ENCODE measurements around the gene ASIC3. TPM values are rescaled to one million over a fixed set of nuclear protein-coding genes. Genes with fewer than 3 reads are reported as not detected.
"Not testable (repeated sequence)": the region's sequence is repeated elsewhere in the genome, so short reads cannot be mapped to it uniquely, and the experiment has no call there.

The ASIC3 gene
- total and polyA plus RNA-seq, 2 of the 4 experiments (the other 2 are of a cell fraction) = 0.74 TPM; not detected in 1

DNA sequence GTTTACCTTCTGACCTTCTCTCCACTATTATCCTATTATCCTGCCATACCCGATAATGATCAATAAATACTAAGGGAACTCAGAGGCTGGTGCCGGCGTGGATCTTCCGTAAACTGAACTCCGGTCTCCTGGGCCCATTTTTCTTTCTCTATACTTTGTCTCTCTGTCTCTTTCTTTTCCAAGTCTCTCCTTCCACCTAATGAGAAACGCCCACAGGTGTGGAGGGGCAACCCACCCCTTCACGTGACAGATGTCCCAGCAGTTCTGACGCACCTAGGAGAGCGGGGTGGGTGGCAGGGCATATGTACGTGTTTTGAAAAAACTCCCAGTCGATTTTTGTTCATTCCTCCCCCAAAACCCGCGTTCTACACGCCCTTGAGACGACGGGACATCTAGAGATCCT, 20.6 kb upstream of the ASIC3 start:
- WGBS, 2 experiments (ENCODE audit: extremely low coverage in 2 of 2, insufficient read length in 1 of 2) = 34% methylated on average over 7 of the region's 16 CpGs; no CpG with 5 or more reads in 1 of the 2 experiments
- dilution Hi-C loops (cut with HindIII; ENCODE audit: low sequenced_read_pairs, unreplicated experiment) = not testable (repeated sequence)

More for the DNA sequence above, 20.6 kb upstream of the ASIC3 start:
- POLR2A ChIA-PET (ENCODE audit: unreplicated experiment); H3K18ac ChIP-seq (ENCODE audit: low read depth, low read length); H3K56ac ChIP-seq (ENCODE audit: extremely low read depth, insufficient read depth, low read length); H4K20me1 ChIP-seq (ENCODE audit: insufficient read depth, low read length); H3K9me3 ChIP-seq (ENCODE audit: control insufficient read depth, insufficient read depth, low read length); H3K27ac ChIP-seq (ENCODE audit: insufficient read depth, low read length); in situ Hi-C loops (cut with MboI; ENCODE audit: low sequenced_read_pairs); H3K4me1 ChIP-seq (ENCODE audit: control insufficient read depth, insufficient read depth, low read length); ATAC-seq (ENCODE audit: low read depth); H3K36me3 ChIP-seq (ENCODE audit: control insufficient read depth, insufficient read depth, low read length); H2BK20ac ChIP-seq (ENCODE audit: low read depth, low read length); H3K23ac ChIP-seq (ENCODE audit: low read depth, low read length); BruUV-seq (replicated peaks); H2BK15ac ChIP-seq (ENCODE audit: low read depth, low read length); H3K14ac ChIP-seq (replicated peaks; ENCODE audit: low read depth, low read length); H2BK5ac ChIP-seq (ENCODE audit: low read depth, low read length, poor library complexity, severe bottlenecking); DNase-seq; H3K9me1 ChIP-seq (ENCODE audit: insufficient read depth, low read length): not testable (repeated sequence)
- Histone ChIP-seq H2AK9ac (replicated peaks; ENCODE audit: low read depth, low read length, poor library complexity) (peak overlapping the region; percentile 73), H4K5ac (ENCODE audit: low read depth, low read length) (peak overlapping the region; percentile 18), H2BK120ac (ENCODE audit: low read depth, low read length) (peak overlapping the region; percentile 30; the same call in 1 of the 2 replicates), H3K4me2 (ENCODE audit: low read depth, low read length) (peak overlapping the region; percentile 64), H3K9ac (ENCODE audit: low read depth, low read length) (peak overlapping the region; percentile 5; the same call in 1 of the 2 replicates), H4K8ac (ENCODE audit: low read depth in 2 of 2, low read length in 2 of 2) (peak overlapping the region; percentile 87 to 88), H2AK5ac (ENCODE audit: low read depth, low read length) (0 out of 2 replicates have a peak overlapping the region, but pooled peaks have one; percentile 23), H3K4ac (ENCODE audit: low read depth, low read length) (peak overlapping the region; percentile 63), H2AFZ (replicated peaks; ENCODE audit: low read length, poor library complexity) (peak overlapping the region; percentile 91), H3K27me3 (ENCODE audit: control insufficient read depth, insufficient read depth, low read length) (peaks cover 10% of the 10 kb centered on the region), H3K79me1 (ENCODE audit: low read depth in 1 of 2, low read length in 2 of 2) (peaks cover 10 to 18% of the 10 kb centered on the region in 2 experiments; a peak in 3 of 4 replicates), H3K4me3 (ENCODE audit: insufficient read depth, low read depth, low read length) (peak overlapping the region; percentile 43), H4K91ac (ENCODE audit: insufficient read depth, low read depth, low read length) (peak overlapping the region; percentile 55; the same call in 1 of the 2 replicates)
- TF ChIP-seq BHLHE40 (IDR thresholded peaks at IDR 0.05; ENCODE audit: low read depth, low read length) = 0 out of 2 replicates have a peak, but pooled peaks have one; percentile 26
- CTCF ChIA-PET = interaction anchor here (0.9 to 1.2 kb wide), 5 partner anchors 9 to 85 kb away, joined by 3 to 8 read pairs (median 4); no protein-coding TSS in a partner anchor
- intact Hi-C loops (cut with micrococcal nuclease) = loop anchor here (1.0 to 2.0 kb wide), 2 partner anchors 59 to 84 kb away; partner anchors contain the start of gene AGAP3

Data from IMR-90 (cell line).